NB4 (cell line): ENCODE data around the gene C4orf51.

Experiments used
- MYC ChIP-seq: IDR thresholded peaks from 2 replicates; pipeline ENCODE4 v1.6.1; 2011; ENCODE audit warnings: low read depth, low read length
- POLR2A ChIP-seq: IDR thresholded peaks from 2 replicates; pipeline ENCODE4 v1.6.1; 2011; ENCODE audit warnings: mild to moderate bottlenecking; ENCODE audit not compliant: insufficient read length; ENCODE audit errors: extremely low read depth
- TF ChIP-seq, protein P1 (sequence below): IDR thresholded peaks from one replicate; pipeline ENCODE4 v1.5.1; 2012; ENCODE audit warnings: low read depth, low read length
- TF ChIP-seq, protein P2 (sequence below): IDR thresholded peaks from 2 replicates; pipeline ENCODE4 v1.6.1; 2011; ENCODE audit warnings: low read depth, low read length

DNA sequence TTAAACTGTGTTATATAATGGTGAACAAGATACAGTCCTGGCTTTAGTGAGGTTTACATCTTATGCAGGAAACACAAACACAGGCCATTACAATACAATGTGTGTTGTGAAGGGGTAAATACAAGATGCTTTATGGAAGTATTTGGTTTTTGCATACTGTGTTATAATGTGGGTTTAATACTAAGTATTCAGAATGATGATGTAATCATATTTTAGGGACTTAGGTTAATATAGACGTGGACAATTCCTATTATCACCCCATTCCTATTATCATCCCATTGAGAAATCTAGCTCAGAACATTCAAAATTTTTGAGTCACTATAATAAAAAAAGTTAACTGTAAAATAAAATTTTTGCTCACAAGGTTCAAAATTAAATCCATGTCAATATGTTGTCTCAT is 36.7 kb upstream of the C4orf51 start:
- TF ChIP-seq, protein P1, sequence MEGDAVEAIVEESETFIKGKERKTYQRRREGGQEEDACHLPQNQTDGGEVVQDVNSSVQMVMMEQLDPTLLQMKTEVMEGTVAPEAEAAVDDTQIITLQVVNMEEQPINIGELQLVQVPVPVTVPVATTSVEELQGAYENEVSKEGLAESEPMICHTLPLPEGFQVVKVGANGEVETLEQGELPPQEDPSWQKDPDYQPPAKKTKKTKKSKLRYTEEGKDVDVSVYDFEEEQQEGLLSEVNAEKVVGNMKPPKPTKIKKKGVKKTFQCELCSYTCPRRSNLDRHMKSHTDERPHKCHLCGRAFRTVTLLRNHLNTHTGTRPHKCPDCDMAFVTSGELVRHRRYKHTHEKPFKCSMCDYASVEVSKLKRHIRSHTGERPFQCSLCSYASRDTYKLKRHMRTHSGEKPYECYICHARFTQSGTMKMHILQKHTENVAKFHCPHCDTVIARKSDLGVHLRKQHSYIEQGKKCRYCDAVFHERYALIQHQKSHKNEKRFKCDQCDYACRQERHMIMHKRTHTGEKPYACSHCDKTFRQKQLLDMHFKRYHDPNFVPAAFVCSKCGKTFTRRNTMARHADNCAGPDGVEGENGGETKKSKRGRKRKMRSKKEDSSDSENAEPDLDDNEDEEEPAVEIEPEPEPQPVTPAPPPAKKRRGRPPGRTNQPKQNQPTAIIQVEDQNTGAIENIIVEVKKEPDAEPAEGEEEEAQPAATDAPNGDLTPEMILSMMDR = no peak
- no peak for TF ChIP-seq POLR2A
- TF ChIP-seq, protein P2, sequence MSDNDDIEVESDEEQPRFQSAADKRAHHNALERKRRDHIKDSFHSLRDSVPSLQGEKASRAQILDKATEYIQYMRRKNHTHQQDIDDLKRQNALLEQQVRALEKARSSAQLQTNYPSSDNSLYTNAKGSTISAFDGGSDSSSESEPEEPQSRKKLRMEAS = no peak
- no peak for TF ChIP-seq MYC
